PC-3 (cell line): ENCODE data around the gene PRLH. TPM values are rescaled to one million over a fixed set of nuclear protein-coding genes. Genes with fewer than 3 reads are reported as not detected.

ENCODE experiments used
- ATAC-seq: fragments of 200-7000 bp; cut with Tn5 transposase; 2 replicates; pipeline ENCODE4 v1.9.1; 2020; ENCODE audit warnings: mild to moderate bottlenecking, moderate library complexity
- BruUV-seq: library from RNA; stranded (reverse); fragments of 400-500 nt; replicated peaks from 2 replicates; lab custom pipeline; 2021; lab: Mats Ljungman, UMichigan
- CTCF ChIA-PET: fragments of 300-600 bp; sonication (Branson Sonifier 250); formaldehyde crosslinking; loops from one replicate; lab custom pipeline; 2022; ENCODE audit warnings: antibody characterized with exemption; lab: Charles Lee
- POLR2A ChIA-PET: fragments of 300-600 bp; sonication (Branson Sonifier 250); formaldehyde crosslinking; loops from one replicate; lab custom pipeline; 2022; ENCODE audit warnings: antibody characterized with exemption; ENCODE audit not compliant: unreplicated experiment; lab: Charles Lee
- DNase-seq: peaks from one replicate; pipeline ENCODE4 v3.0.0-alpha.2; 2015
- H2AFZ ChIP-seq: fragments of 300-600 bp; sonication (generic); 2 replicates; pipeline ENCODE4 v1.6.0; 2016; ENCODE audit warnings: antibody characterized with exemption, low read length
- H3F3A ChIP-seq: fragments of 300-600 bp; sonication (generic); one replicate; pipeline ENCODE4 v1.6.0; 2017; ENCODE audit warnings: antibody characterized with exemption, low read length, control low read depth, mild to moderate bottlenecking; ENCODE audit not compliant: unreplicated experiment
- H3K27ac ChIP-seq: fragments of 300-600 bp; sonication (generic); 2 replicates; pipeline ENCODE4 v1.5.1; 2016; ENCODE audit warnings: mild to moderate bottlenecking, low read length
- H3K27me3 ChIP-seq: fragments of 300-600 bp; sonication (generic); 2 replicates; pipeline ENCODE4 v1.6.1; 2016; ENCODE audit warnings: low read length, mixed read lengths
- H3K36me3 ChIP-seq: fragments of 300-600 bp; sonication (generic); 2 replicates; pipeline ENCODE4 v1.6.1; 2016; ENCODE audit warnings: low read depth, mixed run types, low read length, mixed read lengths
- H3K4me1 ChIP-seq: fragments of 300-600 bp; sonication (generic); 2 replicates; pipeline ENCODE4 v1.5.1; 2016; ENCODE audit warnings: low read length; ENCODE audit not compliant: insufficient read depth
- H3K4me2 ChIP-seq: fragments of 300-600 bp; sonication (generic); 2 replicates; pipeline ENCODE4 v1.6.0; 2016; ENCODE audit warnings: low read length
- H3K4me3 ChIP-seq: fragments of 300-600 bp; sonication (generic); 2 replicates; pipeline ENCODE4 v1.5.1; 2016; ENCODE audit warnings: mild to moderate bottlenecking, low read length, mixed read lengths
- H3K79me2 ChIP-seq: fragments of 300-600 bp; sonication (generic); 2 replicates; pipeline ENCODE4 v1.6.1; 2017; ENCODE audit warnings: low read length, mixed read lengths
- H3K9ac ChIP-seq: fragments of 300-600 bp; sonication (generic); 2 replicates; pipeline ENCODE4 v1.6.0; 2016; ENCODE audit warnings: mild to moderate bottlenecking, low read length
- H3K9me2 ChIP-seq: fragments of 300-600 bp; sonication (generic); replicated peaks from 2 replicates; pipeline ENCODE4 v1.6.1; 2016; ENCODE audit warnings: mixed run types, low read length, mixed read lengths
- H3K9me3 ChIP-seq: fragments of 300-600 bp; sonication (generic); 2 replicates; pipeline ENCODE4 v1.6.1; 2016; ENCODE audit warnings: low read length, mixed read lengths
- H4K20me1 ChIP-seq: fragments of 300-600 bp; sonication (generic); 2 replicates; pipeline ENCODE4 v1.6.1; 2016; ENCODE audit warnings: low read length, mixed read lengths
- EZH2 ChIP-seq: fragments of 300-600 bp; sonication (generic); IDR thresholded peaks from one replicate; pipeline ENCODE4 v1.6.1; 2017; ENCODE audit warnings: antibody characterized with exemption, mild to moderate bottlenecking, low read length; ENCODE audit not compliant: unreplicated experiment
- EZH2phosphoT487 ChIP-seq: fragments of 300-600 bp; sonication (generic); IDR thresholded peaks from 2 replicates; pipeline ENCODE4 v1.6.1; 2018; ENCODE audit warnings: mild to moderate bottlenecking, antibody characterized with exemption, low read length, borderline replicate concordance
- intact Hi-C: fragments of 100-400 bp; cut with micrococcal nuclease; formaldehyde crosslinking; loops from 2 replicates; pipeline ENCODE4 v1.9.0; 2023
- total RNA-seq: library from RNA; depleted of rRNA; stranded (reverse); fragments of >200 nt; gene quantifications from 2 replicates; pipeline ENCODE4 v1.2.3, GENCODE V29; 2014
- TF ChIP-seq, protein P1 (sequence below): fragments of 300-600 bp; sonication (generic); conservative IDR thresholded peaks from 2 replicates; pipeline ENCODE4 v1.5.1; 2017; ENCODE audit warnings: antibody characterized with exemption, low read depth, mild to moderate bottlenecking, low read length

The PRLH gene
- total RNA-seq, 1 experiment from 2014 or later: not detected

- BruUV-seq: no TSS peak
- Histone ChIP-seq H3K4me3 (no peak overlapping the region), H3K9me2 (no peaks in the 10 kb centered on the region), H3K4me1 (no peaks in the 10 kb centered on the region), H3K79me2 (no peaks in the 10 kb centered on the region), H3K27me3 (no peaks in the 10 kb centered on the region), H3K9ac (no peak overlapping the region), H4K20me1 (no peaks in the 10 kb centered on the region), H3K36me3 (peaks cover 56% of the 10 kb centered on the region), H3K27ac (no peak overlapping the region), H3K9me3 (no peaks in the 10 kb centered on the region), H3K4me2 (no peak overlapping the region), H2AFZ (no peak overlapping the region), H3F3A (no peaks in the 10 kb centered on the region)
- no peak for TF ChIP-seq EZH2phosphoT487
- no peak for TF ChIP-seq EZH2
- TF ChIP-seq, protein P1, sequence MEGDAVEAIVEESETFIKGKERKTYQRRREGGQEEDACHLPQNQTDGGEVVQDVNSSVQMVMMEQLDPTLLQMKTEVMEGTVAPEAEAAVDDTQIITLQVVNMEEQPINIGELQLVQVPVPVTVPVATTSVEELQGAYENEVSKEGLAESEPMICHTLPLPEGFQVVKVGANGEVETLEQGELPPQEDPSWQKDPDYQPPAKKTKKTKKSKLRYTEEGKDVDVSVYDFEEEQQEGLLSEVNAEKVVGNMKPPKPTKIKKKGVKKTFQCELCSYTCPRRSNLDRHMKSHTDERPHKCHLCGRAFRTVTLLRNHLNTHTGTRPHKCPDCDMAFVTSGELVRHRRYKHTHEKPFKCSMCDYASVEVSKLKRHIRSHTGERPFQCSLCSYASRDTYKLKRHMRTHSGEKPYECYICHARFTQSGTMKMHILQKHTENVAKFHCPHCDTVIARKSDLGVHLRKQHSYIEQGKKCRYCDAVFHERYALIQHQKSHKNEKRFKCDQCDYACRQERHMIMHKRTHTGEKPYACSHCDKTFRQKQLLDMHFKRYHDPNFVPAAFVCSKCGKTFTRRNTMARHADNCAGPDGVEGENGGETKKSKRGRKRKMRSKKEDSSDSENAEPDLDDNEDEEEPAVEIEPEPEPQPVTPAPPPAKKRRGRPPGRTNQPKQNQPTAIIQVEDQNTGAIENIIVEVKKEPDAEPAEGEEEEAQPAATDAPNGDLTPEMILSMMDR: no peak
- no peak for ATAC-seq
- intact Hi-C loops: no loop called here
- CTCF ChIA-PET: interaction anchor here (0.6 kb wide), 1 partner anchor 30 kb away, joined by 3 read pairs; no protein-coding TSS in a partner anchor
- no peak for DNase-seq
- POLR2A ChIA-PET: no interaction called here
These were observed 19.4 kb upstream of the PRLH start for GRCh38 chr2:237546876-237547395.

GRCh38 chr2:237547841-237548416 is 18.4 kb upstream of the PRLH start:
- ChIA-PET POLR2A (no interaction called here), CTCF (no interaction called here)
- intact Hi-C loops: no loop called here
- TF ChIP-seq, protein P1: no peak
- TF ChIP-seq EZH2 (no peak), EZH2phosphoT487 (no peak)
- Histone ChIP-seq H3K4me3 (no peak overlapping the region), H3F3A (no peaks in the 10 kb centered on the region), H2AFZ (no peak overlapping the region), H3K9me3 (no peaks in the 10 kb centered on the region), H3K27ac (no peak overlapping the region), H3K4me2 (no peak overlapping the region), H3K9ac (no peak overlapping the region), H3K79me2 (no peaks in the 10 kb centered on the region), H3K36me3 (peaks cover 66% of the 10 kb centered on the region), H3K9me2 (no peaks in the 10 kb centered on the region), H4K20me1 (no peaks in the 10 kb centered on the region), H3K4me1 (no peaks in the 10 kb centered on the region), H3K27me3 (no peaks in the 10 kb centered on the region)
- no peak for DNase-seq
- ATAC-seq: no peak
- BruUV-seq: no TSS peak

GRCh38 chr2:237549216-237549615 is 17.2 kb upstream of the PRLH start:
- H3K9ac ChIP-seq: no peak overlapping the region
- TF ChIP-seq EZH2phosphoT487 (no peak), EZH2 (no peak)
- TF ChIP-seq, protein P1: no peak
- H3K79me2 ChIP-seq: no peaks in the 10 kb centered on the region
- no peak overlapping the region for H3K4me2 ChIP-seq
- POLR2A ChIA-PET: no interaction called here
- H3K9me2 ChIP-seq: no peaks in the 10 kb centered on the region
- no peak overlapping the region for H3K4me3 ChIP-seq
- H3K9me3 ChIP-seq: no peaks in the 10 kb centered on the region
- ATAC-seq (no peak), DNase-seq (no peak)
- H3K27ac ChIP-seq: no peak overlapping the region
- H3K36me3 ChIP-seq: peaks cover 78% of the 10 kb centered on the region
- no peaks in the 10 kb centered on the region for H3K27me3 ChIP-seq
- intact Hi-C loops: no loop called here
- H4K20me1 ChIP-seq: no peaks in the 10 kb centered on the region
- BruUV-seq: no TSS peak
- no peak overlapping the region for H2AFZ ChIP-seq
- CTCF ChIA-PET: no interaction called here
- H3K4me1 ChIP-seq: no peaks in the 10 kb centered on the region
- no peaks in the 10 kb centered on the region for H3F3A ChIP-seq
